ENCODE measurements around the gene GCNT2.
"Not testable (repeated sequence)": the region's sequence is repeated elsewhere in the genome, so short reads cannot be mapped to it uniquely, and the experiment has no call there.

GCNT2 gene

GRCh38 chr6:10597499-10598001 is 76.4 kb downstream of the GCNT2 start:
- TF ChIP-seq POLR2AphosphoS5 (IDR thresholded peaks at IDR 0.05; ENCODE audit: borderline replicate concordance, low read depth, low read length): no peak
- no peak for TF ChIP-seq EZH2 (IDR thresholded peaks at IDR 0.05)
- TF ChIP-seq FOXP2 (optimal IDR thresholded peaks at IDR 0.05; ENCODE audit: control extremely low read depth, extremely low read length, insufficient read depth): no peak
- Histone ChIP-seq H3K4me3 (no peak overlapping the region), H3K9me3 (ENCODE audit: low read depth, low read length) (no peaks in the 10 kb centered on the region), H3K36me3 (ENCODE audit: insufficient read depth, low read length) (no peaks in the 10 kb centered on the region), H3K27ac (no peak overlapping the region), H3K9ac (ENCODE audit: insufficient read length) (no peak overlapping the region)
- no peak for DNase-seq (ENCODE audit: low read depth, low spot score)

GRCh38 chr6:10598084-10598960 is 77.2 kb downstream of the GCNT2 start:
- no peaks in the 10 kb centered on the region for H3K36me3 ChIP-seq (ENCODE audit: insufficient read depth, low read length)
- DNase-seq (ENCODE audit: low read depth, low spot score): no peak
- no peaks in the 10 kb centered on the region for H3K9me3 ChIP-seq (ENCODE audit: low read depth, low read length)
- H3K9ac ChIP-seq (ENCODE audit: insufficient read length): no peak overlapping the region
- H3K4me3 ChIP-seq: no peak overlapping the region
- TF ChIP-seq POLR2AphosphoS5 (IDR thresholded peaks at IDR 0.05; ENCODE audit: borderline replicate concordance, low read depth, low read length) (no peak), FOXP2 (optimal IDR thresholded peaks at IDR 0.05; ENCODE audit: control extremely low read depth, extremely low read length, insufficient read depth) (no peak), EZH2 (IDR thresholded peaks at IDR 0.05) (no peak)
- H3K27ac ChIP-seq: no peak overlapping the region

- no peaks in the 10 kb centered on the region for H3K9me3 ChIP-seq (ENCODE audit: low read depth, low read length)
- DNase-seq (ENCODE audit: low read depth, low spot score): no peak
- H3K4me3 ChIP-seq: no peak overlapping the region
- no peak overlapping the region for H3K27ac ChIP-seq
- TF ChIP-seq FOXP2 (optimal IDR thresholded peaks at IDR 0.05; ENCODE audit: control extremely low read depth, extremely low read length, insufficient read depth) (no peak), EZH2 (IDR thresholded peaks at IDR 0.05) (no peak), POLR2AphosphoS5 (IDR thresholded peaks at IDR 0.05; ENCODE audit: borderline replicate concordance, low read depth, low read length) (no peak)
- H3K9ac ChIP-seq (ENCODE audit: insufficient read length): no peak overlapping the region
- H3K36me3 ChIP-seq (ENCODE audit: insufficient read depth, low read length): no peaks in the 10 kb centered on the region
Measured at GRCh38 chr6:10599046-10599445, 77.9 kb downstream of the GCNT2 start.

GRCh38 chr6:10600681-10601080 is 79.5 kb downstream of the GCNT2 start:
- not testable (repeated sequence) for H3K9me3 ChIP-seq (ENCODE audit: low read depth, low read length); H3K4me3 ChIP-seq; H3K9ac ChIP-seq (ENCODE audit: insufficient read length); H3K27ac ChIP-seq; DNase-seq (ENCODE audit: low read depth, low spot score); H3K36me3 ChIP-seq (ENCODE audit: insufficient read depth, low read length)

- H3K9me3 ChIP-seq (ENCODE audit: low read depth, low read length): no peaks in the 10 kb centered on the region
- no peak overlapping the region for H3K27ac ChIP-seq
- H3K4me3 ChIP-seq: no peak overlapping the region
- H3K36me3 ChIP-seq (ENCODE audit: insufficient read depth, low read length): no peaks in the 10 kb centered on the region
- H3K9ac ChIP-seq (ENCODE audit: insufficient read length): no peak overlapping the region
- TF ChIP-seq FOXP2 (optimal IDR thresholded peaks at IDR 0.05; ENCODE audit: control extremely low read depth, extremely low read length, insufficient read depth): no peak
- no peak for TF ChIP-seq EZH2 (IDR thresholded peaks at IDR 0.05)
- no peak for TF ChIP-seq POLR2AphosphoS5 (IDR thresholded peaks at IDR 0.05; ENCODE audit: borderline replicate concordance, low read depth, low read length)
- DNase-seq (ENCODE audit: low read depth, low spot score): no peak
Measured at GRCh38 chr6:10603219-10603618, 82.1 kb downstream of the GCNT2 start.

GRCh38 chr6:10609038-10609437 is 87.9 kb downstream of the GCNT2 start:
- Histone ChIP-seq H3K9ac (ENCODE audit: insufficient read length) (no peak overlapping the region), H3K9me3 (ENCODE audit: low read depth, low read length) (no peaks in the 10 kb centered on the region), H3K4me3 (no peak overlapping the region), H3K27ac (no peak overlapping the region), H3K36me3 (ENCODE audit: insufficient read depth, low read length) (no peaks in the 10 kb centered on the region)
- DNase-seq (ENCODE audit: low read depth, low spot score): no peak
- TF ChIP-seq EZH2 (IDR thresholded peaks at IDR 0.05) (no peak), FOXP2 (optimal IDR thresholded peaks at IDR 0.05; ENCODE audit: control extremely low read depth, extremely low read length, insufficient read depth) (no peak)

GRCh38 chr6:10610289-10610688 is 89.1 kb downstream of the GCNT2 start:
- no peak for TF ChIP-seq FOXP2 (optimal IDR thresholded peaks at IDR 0.05; ENCODE audit: control extremely low read depth, extremely low read length, insufficient read depth)
- no peaks in the 10 kb centered on the region for H3K36me3 ChIP-seq (ENCODE audit: insufficient read depth, low read length)
- H3K27ac ChIP-seq: no peak overlapping the region
- DNase-seq (ENCODE audit: low read depth, low spot score): no peak
- no peak overlapping the region for H3K9ac ChIP-seq (ENCODE audit: insufficient read length)
- H3K4me3 ChIP-seq: no peak overlapping the region
- no peaks in the 10 kb centered on the region for H3K9me3 ChIP-seq (ENCODE audit: low read depth, low read length)

- Histone ChIP-seq H3K27ac (no peak overlapping the region), H3K36me3 (ENCODE audit: insufficient read depth, low read length) (no peaks in the 10 kb centered on the region), H3K4me3 (no peak overlapping the region), H3K9ac (ENCODE audit: insufficient read length) (no peak overlapping the region), H3K9me3 (ENCODE audit: low read depth, low read length) (no peaks in the 10 kb centered on the region)
- no peak for DNase-seq (ENCODE audit: low read depth, low spot score)
- TF ChIP-seq POLR2AphosphoS5 (IDR thresholded peaks at IDR 0.05; ENCODE audit: borderline replicate concordance, low read depth, low read length) (no peak), EZH2 (IDR thresholded peaks at IDR 0.05) (no peak), FOXP2 (optimal IDR thresholded peaks at IDR 0.05; ENCODE audit: control extremely low read depth, extremely low read length, insufficient read depth) (no peak)
Measured at GRCh38 chr6:10612161-10612560, 91.0 kb downstream of the GCNT2 start.

GRCh38 chr6:10613077-10613476 is 91.9 kb downstream of the GCNT2 start:
- TF ChIP-seq FOXP2 (optimal IDR thresholded peaks at IDR 0.05; ENCODE audit: control extremely low read depth, extremely low read length, insufficient read depth): no peak
- no peak for TF ChIP-seq POLR2AphosphoS5 (IDR thresholded peaks at IDR 0.05; ENCODE audit: borderline replicate concordance, low read depth, low read length)
- TF ChIP-seq EZH2 (IDR thresholded peaks at IDR 0.05): no peak
- Histone ChIP-seq H3K9ac (ENCODE audit: insufficient read length) (no peak overlapping the region), H3K4me3 (no peak overlapping the region), H3K9me3 (ENCODE audit: low read depth, low read length) (no peaks in the 10 kb centered on the region), H3K27ac (no peak overlapping the region), H3K36me3 (ENCODE audit: insufficient read depth, low read length) (no peaks in the 10 kb centered on the region)
- no peak for DNase-seq (ENCODE audit: low read depth, low spot score)
